Osteoblast (primary cell): ENCODE measurements around the gene RAD51D. TPM values are rescaled to one million over a fixed set of nuclear protein-coding genes. Genes with fewer than 3 reads are reported as not detected.

ENCODE experiments used
- DNase-seq: peaks from one replicate; pipeline ENCODE4 v3.0.0; 2011; ENCODE audit warnings: low spot score, mixed read lengths; ENCODE audit not compliant: insufficient read length; ENCODE audit errors: missing footprints
- H2AFZ ChIP-seq: 2 replicates; pipeline ENCODE4 v1.6.0; 2011; ENCODE audit warnings: mild to moderate bottlenecking, low read length
- H3K27ac ChIP-seq: 2 replicates; pipeline ENCODE4 v1.5.1; 2011; ENCODE audit warnings: mild to moderate bottlenecking, low read depth, low read length, moderate library complexity
- H3K27me3 ChIP-seq: 2 replicates; pipeline ENCODE4 v1.6.0; 2012; ENCODE audit warnings: mild to moderate bottlenecking, control low read depth, inconsistent platforms, low read length, moderate library complexity; ENCODE audit not compliant: insufficient read depth
- H3K36me3 ChIP-seq: 2 replicates; pipeline ENCODE4 v1.5.1; 2011; ENCODE audit warnings: mild to moderate bottlenecking, low read length, control low read depth, moderate library complexity; ENCODE audit not compliant: insufficient read depth
- H3K4me1 ChIP-seq: 2 replicates; pipeline ENCODE4 v1.5.1; 2011; ENCODE audit warnings: mild to moderate bottlenecking, low read length, control low read depth, moderate library complexity; ENCODE audit not compliant: insufficient read depth
- H3K4me2 ChIP-seq: 2 replicates; pipeline ENCODE4 v1.6.0; 2011; ENCODE audit warnings: mild to moderate bottlenecking, low read length; ENCODE audit not compliant: insufficient read depth
- H3K4me3 ChIP-seq: fragments of 200-600 bp; sonication (generic); 3 replicates; pipeline ENCODE4 v1.5.1; 2012; ENCODE audit warnings: mild to moderate bottlenecking, low read length, inconsistent platforms; ENCODE audit not compliant: insufficient read depth
- H3K79me2 ChIP-seq: 2 replicates; pipeline ENCODE4 v1.6.0; 2012; ENCODE audit warnings: mild to moderate bottlenecking, low read length, control low read depth, inconsistent platforms; ENCODE audit not compliant: insufficient read depth
- H3K9me3 ChIP-seq: 2 replicates; pipeline ENCODE4 v1.5.1; 2011; ENCODE audit warnings: low read depth, low read length, control low read depth
- H4K20me1 ChIP-seq: 2 replicates; pipeline ENCODE4 v1.6.0; 2012; ENCODE audit warnings: mild to moderate bottlenecking, low read length, control low read depth; ENCODE audit not compliant: insufficient read depth
- total RNA-seq: library from RNA; depleted of rRNA; stranded (reverse); fragments of >200 nt; gene quantifications from 2 replicates; pipeline ENCODE4 v1.2.3, GENCODE V29; 2012
- TF ChIP-seq, protein P1 (sequence below): IDR thresholded peaks from 2 replicates; pipeline ENCODE4 v1.5.1; 2011; ENCODE audit warnings: mild to moderate bottlenecking, low read depth, low read length, moderate library complexity; ENCODE audit errors: extremely low read depth

Gene RAD51D
- total RNA-seq, 1 donor, result 14.8 TPM

DNA sequence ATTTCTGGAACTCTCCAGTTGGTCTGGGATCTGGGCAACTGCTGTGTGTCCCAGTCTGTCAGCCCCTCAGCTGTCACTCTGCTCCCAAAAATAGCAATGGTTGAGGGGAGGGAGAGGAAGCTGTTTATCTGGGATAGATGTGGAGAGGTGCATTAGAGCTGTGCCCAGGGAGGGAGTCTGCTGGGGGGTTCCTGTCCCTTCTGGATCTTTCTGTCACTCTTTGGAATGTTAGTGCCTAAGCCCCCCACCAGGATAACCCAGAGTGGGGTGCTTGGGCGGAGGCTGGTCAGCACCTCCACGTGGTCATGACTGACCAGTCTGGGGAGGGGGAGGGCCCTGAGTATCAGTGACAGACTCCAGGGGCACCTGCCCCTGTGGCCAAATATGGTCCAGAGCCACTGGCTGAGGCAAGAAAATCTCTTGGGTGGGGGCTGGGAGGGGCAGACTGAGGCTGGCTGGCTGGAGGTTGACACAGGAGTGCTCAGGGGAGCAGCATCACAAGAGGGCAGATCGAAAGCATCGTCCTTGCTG lies 27.8 kb upstream of the RAD51D start, which contains the start of gene UNC45B:
UNC45B (plus strand) TSS at position 443 of the 531 bp plus-strand sequence. CDS start 447 bp downstream, outside the sequence.
- DNase-seq, result no peak
- H3K9me3 ChIP-seq, result no peaks in the 10 kb centered on the region
- TF ChIP-seq, protein P1, sequence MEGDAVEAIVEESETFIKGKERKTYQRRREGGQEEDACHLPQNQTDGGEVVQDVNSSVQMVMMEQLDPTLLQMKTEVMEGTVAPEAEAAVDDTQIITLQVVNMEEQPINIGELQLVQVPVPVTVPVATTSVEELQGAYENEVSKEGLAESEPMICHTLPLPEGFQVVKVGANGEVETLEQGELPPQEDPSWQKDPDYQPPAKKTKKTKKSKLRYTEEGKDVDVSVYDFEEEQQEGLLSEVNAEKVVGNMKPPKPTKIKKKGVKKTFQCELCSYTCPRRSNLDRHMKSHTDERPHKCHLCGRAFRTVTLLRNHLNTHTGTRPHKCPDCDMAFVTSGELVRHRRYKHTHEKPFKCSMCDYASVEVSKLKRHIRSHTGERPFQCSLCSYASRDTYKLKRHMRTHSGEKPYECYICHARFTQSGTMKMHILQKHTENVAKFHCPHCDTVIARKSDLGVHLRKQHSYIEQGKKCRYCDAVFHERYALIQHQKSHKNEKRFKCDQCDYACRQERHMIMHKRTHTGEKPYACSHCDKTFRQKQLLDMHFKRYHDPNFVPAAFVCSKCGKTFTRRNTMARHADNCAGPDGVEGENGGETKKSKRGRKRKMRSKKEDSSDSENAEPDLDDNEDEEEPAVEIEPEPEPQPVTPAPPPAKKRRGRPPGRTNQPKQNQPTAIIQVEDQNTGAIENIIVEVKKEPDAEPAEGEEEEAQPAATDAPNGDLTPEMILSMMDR, result no peak
- H3K4me2 ChIP-seq, result no peak within 1 kb of the TSS
- no peak within 1 kb of the TSS for H3K4me3 ChIP-seq
- H3K36me3 ChIP-seq, result no peaks in the 10 kb centered on the region
- H3K4me1 ChIP-seq, result peaks cover 1% of the 10 kb centered on the region
- H3K79me2 ChIP-seq, result no peaks in the 10 kb centered on the region
- H3K27me3 ChIP-seq, result peaks cover 3% of the 10 kb centered on the region
- no peak within 1 kb of the TSS for H3K27ac ChIP-seq
- H4K20me1 ChIP-seq, result no peaks in the 10 kb centered on the region
- H2AFZ ChIP-seq, result no peak within 1 kb of the TSS

DNA sequence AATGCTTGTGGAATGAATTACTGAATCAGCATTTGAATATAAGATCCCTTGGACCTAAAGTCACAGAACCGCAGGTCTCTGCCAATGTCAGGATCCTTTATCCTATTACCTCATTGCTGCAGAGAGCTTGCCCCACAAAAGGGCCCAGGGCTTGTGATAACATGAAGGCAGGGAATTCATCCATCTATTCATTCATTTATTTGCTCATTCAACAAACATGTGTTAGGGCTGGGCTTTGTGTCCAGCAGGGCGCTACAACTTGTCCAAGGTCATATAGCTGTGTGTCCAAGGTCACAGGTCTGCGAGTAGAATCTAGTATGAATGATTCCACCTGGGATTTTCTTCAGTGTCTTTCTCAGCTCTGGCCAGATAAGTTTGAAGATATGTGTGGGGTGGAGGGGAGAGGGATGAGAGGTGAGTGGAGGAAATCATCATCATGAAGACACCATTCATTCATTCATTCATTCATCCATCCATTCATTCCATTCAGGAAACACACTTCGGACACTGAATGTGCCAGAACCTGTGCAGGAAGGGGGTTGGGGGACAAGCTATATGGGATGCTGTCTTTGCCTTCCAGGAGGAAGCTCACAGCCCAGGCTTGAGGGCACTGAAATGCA lies 26.7 kb upstream of the RAD51D start:
- no peak overlapping the region for H3K4me3 ChIP-seq
- peaks cover 3% of the 10 kb centered on the region for H3K27me3 ChIP-seq
- TF ChIP-seq, protein P1, result no peak
- no peak for DNase-seq
- H3K4me2 ChIP-seq, result no peak overlapping the region
- no peak overlapping the region for H3K27ac ChIP-seq
- peaks cover 3% of the 10 kb centered on the region for H3K4me1 ChIP-seq
- H4K20me1 ChIP-seq, result no peaks in the 10 kb centered on the region
- H3K79me2 ChIP-seq, result peaks cover 7% of the 10 kb centered on the region
- H3K9me3 ChIP-seq, result no peaks in the 10 kb centered on the region
- no peak overlapping the region for H2AFZ ChIP-seq
- no peaks in the 10 kb centered on the region for H3K36me3 ChIP-seq

DNA sequence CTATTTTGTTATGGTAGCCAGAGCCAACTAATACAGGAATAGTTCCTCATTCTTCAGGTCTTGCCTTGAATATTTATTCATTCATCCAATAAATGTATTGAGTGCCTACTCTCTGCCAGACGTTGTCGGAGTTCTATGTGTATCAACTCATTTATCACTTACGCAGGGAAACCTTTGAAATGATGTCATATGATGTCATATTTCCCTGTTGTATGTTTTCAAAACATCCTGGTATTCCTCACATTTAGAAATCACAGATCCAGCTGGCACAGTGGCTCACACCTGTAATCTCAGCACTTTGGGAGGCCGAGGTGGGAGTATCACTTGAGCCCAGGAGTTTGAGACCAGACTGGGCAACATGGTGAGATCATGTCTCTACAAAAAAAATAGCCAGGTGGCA lies 25.2 kb upstream of the RAD51D start:
- peaks cover 3% of the 10 kb centered on the region for H3K27me3 ChIP-seq
- no peaks in the 10 kb centered on the region for H3K9me3 ChIP-seq
- peaks cover 7% of the 10 kb centered on the region for H3K4me1 ChIP-seq
- no peak overlapping the region for H3K4me3 ChIP-seq
- DNase-seq, result no peak
- H3K4me2 ChIP-seq, result no peak overlapping the region
- TF ChIP-seq, protein P1, result no peak
- H3K79me2 ChIP-seq, result peaks cover 13% of the 10 kb centered on the region
- H4K20me1 ChIP-seq, result no peaks in the 10 kb centered on the region
- H3K36me3 ChIP-seq, result no peaks in the 10 kb centered on the region
- no peak overlapping the region for H3K27ac ChIP-seq
- H2AFZ ChIP-seq, result no peak overlapping the region

DNA sequence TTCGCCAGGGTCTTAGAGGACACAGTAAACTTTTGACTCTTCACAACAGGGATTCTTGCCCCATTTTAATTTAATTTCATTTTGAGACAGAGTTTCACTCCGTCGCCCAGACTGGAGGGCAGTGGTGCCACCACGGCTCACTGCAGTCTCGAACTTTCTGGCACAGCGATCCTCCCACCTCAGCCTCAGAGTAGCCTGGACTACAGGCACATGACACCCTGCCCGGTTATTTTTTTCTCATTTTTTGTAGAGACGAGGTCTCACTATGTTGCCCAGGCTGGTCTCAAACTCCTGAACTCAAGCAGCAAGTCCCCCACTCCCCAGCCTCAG lies 22.8 kb upstream of the RAD51D start:
- Histone ChIP-seq H3K27me3 (no peaks in the 10 kb centered on the region), H3K4me3 (peak overlapping the region; percentile 99), H2AFZ (peak overlapping the region; percentile 62), H4K20me1 (no peaks in the 10 kb centered on the region), H3K27ac (no peak overlapping the region), H3K4me2 (peak overlapping the region; percentile 91), H3K9me3 (no peaks in the 10 kb centered on the region), H3K79me2 (peaks cover 13% of the 10 kb centered on the region), H3K36me3 (peaks cover 14% of the 10 kb centered on the region), H3K4me1 (peaks cover 7% of the 10 kb centered on the region)
- DNase-seq, result no peak
- TF ChIP-seq, protein P1, result no peak
